ENCODE data around the gene SLC40A1. TPM values are rescaled to one million over a fixed set of nuclear protein-coding genes. Genes with fewer than 3 reads are reported as not detected.
A peak's percentile ranks its signal among the peaks of the same experiment; 100 is the strongest.

SLC40A1 gene
- total RNA-seq, 2 donors from 2014 or later = 43.6 to 183 TPM

DNA sequence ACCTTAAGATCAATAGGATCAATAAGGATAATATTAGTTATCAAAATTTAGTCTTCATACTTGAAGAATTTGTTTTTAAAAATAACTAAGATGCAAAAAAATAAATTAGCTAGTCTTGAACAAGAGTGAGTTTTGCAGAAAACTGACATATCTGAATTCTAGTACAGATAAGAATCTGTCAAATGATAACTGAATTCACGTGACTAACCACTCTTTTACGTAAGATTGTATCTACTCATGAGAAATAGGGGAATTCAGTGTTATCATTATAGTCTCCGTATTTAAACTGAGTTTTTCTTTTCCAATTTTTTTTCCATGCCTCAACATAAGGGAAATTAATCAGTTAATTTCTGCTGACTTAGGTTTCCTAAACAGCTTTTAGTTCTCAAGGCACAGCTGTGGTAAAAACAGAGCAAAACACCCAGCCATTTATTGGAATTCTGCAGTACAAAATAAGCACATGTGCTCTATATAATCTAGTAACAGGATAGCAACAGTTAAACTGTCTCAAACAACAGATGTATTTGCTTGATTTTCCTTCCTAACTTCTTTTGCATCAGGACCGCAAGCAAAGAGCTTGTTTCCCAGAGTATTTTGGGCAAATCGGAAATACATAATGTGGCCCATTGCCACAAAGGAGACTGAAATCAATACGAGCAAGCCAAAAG lies 19.1 kb downstream of the SLC40A1 start:
- Histone ChIP-seq H3K36me3 (no peaks in the 10 kb centered on the region), H3K9me3 (no peaks in the 10 kb centered on the region), H3K27ac (peak overlapping the region; percentile 6), H3K27me3 (no peaks in the 10 kb centered on the region), H3K4me1 (peaks cover 6% of the 10 kb centered on the region), H3K4me3 (no peak overlapping the region), H3K9ac (ENCODE audit: low read depth in 2 of 2, low read length in 2 of 2) (no peak overlapping the region)
- TF ChIP-seq, protein P1, sequence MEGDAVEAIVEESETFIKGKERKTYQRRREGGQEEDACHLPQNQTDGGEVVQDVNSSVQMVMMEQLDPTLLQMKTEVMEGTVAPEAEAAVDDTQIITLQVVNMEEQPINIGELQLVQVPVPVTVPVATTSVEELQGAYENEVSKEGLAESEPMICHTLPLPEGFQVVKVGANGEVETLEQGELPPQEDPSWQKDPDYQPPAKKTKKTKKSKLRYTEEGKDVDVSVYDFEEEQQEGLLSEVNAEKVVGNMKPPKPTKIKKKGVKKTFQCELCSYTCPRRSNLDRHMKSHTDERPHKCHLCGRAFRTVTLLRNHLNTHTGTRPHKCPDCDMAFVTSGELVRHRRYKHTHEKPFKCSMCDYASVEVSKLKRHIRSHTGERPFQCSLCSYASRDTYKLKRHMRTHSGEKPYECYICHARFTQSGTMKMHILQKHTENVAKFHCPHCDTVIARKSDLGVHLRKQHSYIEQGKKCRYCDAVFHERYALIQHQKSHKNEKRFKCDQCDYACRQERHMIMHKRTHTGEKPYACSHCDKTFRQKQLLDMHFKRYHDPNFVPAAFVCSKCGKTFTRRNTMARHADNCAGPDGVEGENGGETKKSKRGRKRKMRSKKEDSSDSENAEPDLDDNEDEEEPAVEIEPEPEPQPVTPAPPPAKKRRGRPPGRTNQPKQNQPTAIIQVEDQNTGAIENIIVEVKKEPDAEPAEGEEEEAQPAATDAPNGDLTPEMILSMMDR (IDR thresholded peaks at IDR 0.05) = no peak
- DNase-seq = no peak
- intact Hi-C loops (cut with DNase I) = loop anchor here (10.0 kb wide), 1 partner anchor 97 kb away; no protein-coding TSS in a partner anchor

DNA sequence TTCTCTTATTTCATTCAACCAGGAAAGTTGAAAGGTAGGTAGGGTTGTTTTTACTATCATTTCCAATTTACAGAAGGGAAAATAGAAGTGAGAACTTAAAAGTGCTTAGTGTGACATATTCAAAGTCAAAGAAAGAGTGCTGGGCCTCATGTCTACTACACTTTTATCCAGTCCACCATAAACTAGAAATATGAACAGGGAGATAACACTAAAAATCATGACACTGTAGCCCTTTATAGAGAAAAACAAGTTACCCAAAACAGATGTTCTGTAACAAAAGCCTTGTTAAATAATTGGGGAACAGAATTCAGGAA lies 20.4 kb downstream of the SLC40A1 start:
- Histone ChIP-seq H3K36me3 (no peaks in the 10 kb centered on the region), H3K27me3 (no peaks in the 10 kb centered on the region), H3K27ac (peak overlapping the region; percentile 48), H3K9ac (ENCODE audit: low read depth in 2 of 2, low read length in 2 of 2) (no peak overlapping the region), H3K9me3 (no peaks in the 10 kb centered on the region), H3K4me3 (no peak overlapping the region), H3K4me1 (peaks cover 6% of the 10 kb centered on the region)
- intact Hi-C loops (cut with DNase I) = loop anchor here (10.0 kb wide), 1 partner anchor 95 kb away; no protein-coding TSS in a partner anchor
- DNase-seq = no peak
- TF ChIP-seq, protein P1 (IDR thresholded peaks at IDR 0.05) = no peak

DNA sequence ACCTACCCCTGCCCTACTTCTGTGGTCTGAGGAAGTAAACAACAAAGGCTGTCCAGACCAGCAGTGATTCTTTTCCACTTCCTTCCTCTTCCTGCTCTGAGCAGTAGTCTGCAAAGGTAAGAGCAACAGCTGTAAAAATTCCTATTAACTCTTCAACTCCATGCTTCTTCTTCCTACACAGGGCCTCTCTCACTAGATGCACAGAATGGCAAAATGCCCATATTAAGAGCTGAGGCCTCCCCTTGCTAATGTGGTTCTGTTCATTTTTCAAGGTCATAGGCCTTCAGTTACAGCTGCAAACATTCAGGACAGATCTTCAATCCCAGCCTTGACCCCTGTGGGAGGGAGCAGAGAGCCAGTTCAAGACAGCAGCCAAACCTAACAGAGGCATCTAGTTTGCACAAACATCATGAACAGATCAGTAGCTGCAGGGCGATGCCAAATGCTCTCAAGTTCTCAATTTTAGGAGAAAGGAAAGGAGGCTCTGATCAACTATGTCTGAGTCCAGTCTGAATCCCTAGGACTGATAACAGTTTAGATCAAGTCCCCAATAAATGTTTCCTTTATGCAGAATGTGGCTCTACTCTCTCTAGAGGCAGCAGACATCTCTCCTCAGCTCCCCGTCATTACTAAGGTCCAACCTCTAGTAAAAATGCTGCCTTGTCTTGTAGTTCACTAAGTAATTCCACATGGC lies 20.9 kb downstream of the SLC40A1 start:
- H3K27me3 ChIP-seq = no peaks in the 10 kb centered on the region
- no peak overlapping the region for H3K4me3 ChIP-seq
- peak overlapping the region in 1 of 2 donors; percentile 2 for H3K9ac ChIP-seq (ENCODE audit: low read depth in 2 of 2, low read length in 2 of 2)
- H3K27ac ChIP-seq = peak overlapping the region; percentile 48
- TF ChIP-seq, protein P1 (IDR thresholded peaks at IDR 0.05) = no peak
- H3K36me3 ChIP-seq = no peaks in the 10 kb centered on the region
- intact Hi-C loops (cut with DNase I) = loop anchor here (10.0 kb wide), 1 partner anchor 95 kb away; no protein-coding TSS in a partner anchor
- DNase-seq = no peak
- no peaks in the 10 kb centered on the region for H3K9me3 ChIP-seq
- peaks cover 6% of the 10 kb centered on the region for H3K4me1 ChIP-seq

DNA sequence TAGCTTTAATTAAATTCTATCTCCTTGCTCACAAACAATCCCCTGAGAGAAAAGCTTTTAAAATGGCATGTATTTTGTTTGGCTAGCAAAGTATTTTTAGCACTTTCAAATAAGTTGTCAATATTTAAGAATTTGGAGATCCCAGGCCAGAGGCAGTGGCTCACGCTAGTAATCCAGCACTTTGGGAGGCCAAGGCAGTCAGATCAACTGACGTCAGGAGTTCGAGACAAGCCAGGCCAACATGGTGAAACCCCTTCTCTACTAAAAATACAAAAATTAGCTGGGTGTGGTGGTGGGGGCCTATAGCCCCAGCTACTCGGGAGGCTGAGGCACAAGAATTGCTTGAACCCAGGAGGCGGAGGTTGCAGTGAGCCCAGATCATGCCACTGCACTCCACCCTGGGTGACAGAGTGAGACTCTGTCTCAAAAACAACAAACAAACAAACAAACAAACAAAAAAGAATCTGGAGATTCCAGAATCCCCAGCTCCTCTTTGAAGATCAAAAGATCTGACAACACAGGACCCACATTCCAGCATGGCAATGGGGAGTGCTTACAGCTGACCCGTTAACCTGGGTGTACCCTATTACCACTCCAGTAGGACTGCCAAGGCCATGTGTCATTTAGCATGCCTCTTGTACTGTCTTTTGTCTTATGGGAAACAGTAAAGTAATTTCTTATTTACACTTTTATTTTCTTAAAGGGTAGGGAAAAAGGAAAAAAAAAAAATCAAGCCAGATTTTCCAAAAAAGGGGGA lies 21.9 kb downstream of the SLC40A1 start:
- no peak overlapping the region for H3K4me3 ChIP-seq
- H3K4me1 ChIP-seq = peaks cover 6% of the 10 kb centered on the region
- no peaks in the 10 kb centered on the region for H3K36me3 ChIP-seq
- peak overlapping the region; percentile 9 for H3K27ac ChIP-seq
- TF ChIP-seq, protein P1 (IDR thresholded peaks at IDR 0.05) = no peak
- H3K9ac ChIP-seq (ENCODE audit: low read depth in 2 of 2, low read length in 2 of 2) = no peak overlapping the region
- no peaks in the 10 kb centered on the region for H3K9me3 ChIP-seq
- intact Hi-C loops (cut with DNase I) = no loop called here
- no peaks in the 10 kb centered on the region for H3K27me3 ChIP-seq
- DNase-seq = no peak

DNA sequence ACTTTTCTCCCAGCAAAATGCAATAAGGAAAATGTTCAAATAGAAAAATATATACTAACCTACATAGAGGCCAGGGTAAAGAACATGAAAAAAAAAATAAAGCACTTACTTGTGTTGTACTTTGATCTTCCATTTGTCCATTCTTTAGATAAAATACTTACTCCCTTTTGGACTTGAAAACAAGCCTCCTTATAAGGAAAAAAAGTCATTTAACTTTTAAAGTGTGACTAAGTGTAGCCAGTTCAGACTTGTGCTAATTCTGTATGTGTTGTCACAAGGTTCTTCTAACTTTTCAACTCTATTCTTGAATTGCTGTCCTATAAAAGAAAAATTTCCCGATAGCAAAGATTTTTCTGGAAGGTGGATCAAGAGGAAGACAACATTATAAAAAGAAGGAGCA lies 23.2 kb downstream of the SLC40A1 start:
- peak overlapping the region; percentile 28 for H3K27ac ChIP-seq
- H3K9ac ChIP-seq (ENCODE audit: low read depth in 2 of 2, low read length in 2 of 2) = no peak overlapping the region
- H3K4me3 ChIP-seq = no peak overlapping the region
- TF ChIP-seq, protein P1 (IDR thresholded peaks at IDR 0.05) = no peak
- intact Hi-C loops (cut with DNase I) = no loop called here
- no peaks in the 10 kb centered on the region for H3K27me3 ChIP-seq
- no peak for DNase-seq
- no peaks in the 10 kb centered on the region for H3K9me3 ChIP-seq
- H3K36me3 ChIP-seq = no peaks in the 10 kb centered on the region
- H3K4me1 ChIP-seq = peaks cover 6% of the 10 kb centered on the region
